Fibroblast of lung (primary cell): Measurements from ENCODE around the gene GZMH. TPM values are rescaled to one million over a fixed set of nuclear protein-coding genes. Genes with fewer than 3 reads are reported as not detected.

Experiments used
- DNase-seq, 2 donors: peaks; one replicate each; pipeline versions ENCODE4 v3.0.0 to v3.0.0-alpha.2; 2010; ENCODE audit warnings: low read depth in 2 of 2
- H2AFZ ChIP-seq: 2 replicates; pipeline ENCODE4 v1.5.1; 2012; ENCODE audit warnings: low read length, control low read depth, inconsistent platforms
- H3K27ac ChIP-seq: 2 replicates; pipeline ENCODE4 v1.5.1; 2011; ENCODE audit warnings: low read length, control low read depth; ENCODE audit not compliant: insufficient read depth
- H3K27me3 ChIP-seq: 2 replicates; pipeline ENCODE4 v1.5.1; 2011; ENCODE audit warnings: mild to moderate bottlenecking, low read length; ENCODE audit not compliant: control insufficient read depth, insufficient read depth
- H3K36me3 ChIP-seq: 2 replicates; pipeline ENCODE4 v1.5.1; 2011; ENCODE audit warnings: low read length; ENCODE audit not compliant: control insufficient read depth, insufficient read depth
- H3K4me1 ChIP-seq: 2 replicates; pipeline ENCODE4 v1.5.1; 2011; ENCODE audit warnings: low read length; ENCODE audit not compliant: control insufficient read depth, insufficient read depth; ENCODE audit errors: extremely low read depth
- H3K4me2 ChIP-seq: 2 replicates; pipeline ENCODE4 v1.5.1; 2011; ENCODE audit warnings: low read length, control low read depth; ENCODE audit not compliant: insufficient read depth; ENCODE audit errors: extremely low read depth
- H3K4me3 ChIP-seq, 4 experiments: fragments of 200-600 bp in 1 of 4; sonication (generic) in 1 of 4; replicated peaks in 1 of 4; 2 replicates each; pipeline ENCODE4 v1.5.1; 2011 to 2016; ENCODE audit warnings: low read length in 4 of 4, low read depth in 3 of 4, mild to moderate bottlenecking in 3 of 4, control low read depth in 2 of 4, inconsistent platforms in 1 of 4, mixed read lengths in 1 of 4; ENCODE audit not compliant: insufficient read depth in 1 of 4; ENCODE audit errors: control extremely low read depth in 1 of 4
- H3K79me2 ChIP-seq: 2 replicates; pipeline ENCODE4 v1.5.1; 2012; ENCODE audit warnings: mild to moderate bottlenecking, low read length, inconsistent platforms; ENCODE audit not compliant: control insufficient read depth, insufficient read depth
- H3K9ac ChIP-seq: 2 replicates; pipeline ENCODE4 v1.5.1; 2011; ENCODE audit warnings: mild to moderate bottlenecking, low read length, control low read depth; ENCODE audit not compliant: insufficient read depth
- H3K9me3 ChIP-seq: 2 replicates; pipeline ENCODE4 v1.5.1; 2012; ENCODE audit warnings: low read depth, low read length; ENCODE audit not compliant: control insufficient read depth, insufficient read depth
- H4K20me1 ChIP-seq: 2 replicates; pipeline ENCODE4 v1.5.1; 2011; ENCODE audit warnings: low read length; ENCODE audit not compliant: control insufficient read depth, insufficient read depth; ENCODE audit errors: extremely low read depth
- EZH2 ChIP-seq: IDR thresholded peaks from 2 replicates; pipeline ENCODE4 v1.5.1; 2012; ENCODE audit warnings: low read length, control low read depth, mild to moderate bottlenecking; ENCODE audit errors: missing control alignments
- polyA plus RNA-seq, 2 donors: library from polyadenylated mRNA; depleted of rRNA in 1 of 2; stranded (reverse) in 1 of 2; unstranded in 1 of 2; fragments of >200 nt; gene quantifications; 2 replicates each; pipeline ENCODE4 v1.2.1, GENCODE V29; 2011 to 2012; ENCODE audit warnings: missing spikeins in 1 of 2
- total RNA-seq: library from RNA; depleted of rRNA; stranded (reverse); fragments of >200 nt; gene quantifications from 2 replicates; pipeline ENCODE4 v1.2.1, GENCODE V29; 2014
- TF ChIP-seq, protein P1 (sequence below), 2 donors: IDR thresholded peaks in 1 of 2; conservative IDR thresholded peaks in 1 of 2; 1 replicate in 1 of 2; 2 replicates in 1 of 2; pipeline ENCODE4 v1.5.1; 2011 to 2012; ENCODE audit warnings: low read length in 2 of 2, control low read depth in 1 of 2, inconsistent platforms in 1 of 2, low read depth in 1 of 2, mild to moderate bottlenecking in 1 of 2

GZMH gene
- total and polyA plus RNA-seq, 2 donors (not counting 1 experiment from before 2014, with no cell fraction given), result not detected

GRCh38 chr14:24607635-24608514, 1.6 kb downstream of the GZMH start:
- DNase-seq, result no peak
- Histone ChIP-seq H4K20me1 (no peaks in the 10 kb centered on the region), H3K4me1 (no peaks in the 10 kb centered on the region), H3K9me3 (no peaks in the 10 kb centered on the region), H3K4me3 (no peak overlapping the region), H3K79me2 (no peaks in the 10 kb centered on the region), H3K4me2 (no peak overlapping the region), H3K27me3 (no peaks in the 10 kb centered on the region), H2AFZ (no peak overlapping the region), H3K9ac (no peak overlapping the region), H3K36me3 (no peaks in the 10 kb centered on the region), H3K27ac (no peak overlapping the region)
- TF ChIP-seq, protein P1, sequence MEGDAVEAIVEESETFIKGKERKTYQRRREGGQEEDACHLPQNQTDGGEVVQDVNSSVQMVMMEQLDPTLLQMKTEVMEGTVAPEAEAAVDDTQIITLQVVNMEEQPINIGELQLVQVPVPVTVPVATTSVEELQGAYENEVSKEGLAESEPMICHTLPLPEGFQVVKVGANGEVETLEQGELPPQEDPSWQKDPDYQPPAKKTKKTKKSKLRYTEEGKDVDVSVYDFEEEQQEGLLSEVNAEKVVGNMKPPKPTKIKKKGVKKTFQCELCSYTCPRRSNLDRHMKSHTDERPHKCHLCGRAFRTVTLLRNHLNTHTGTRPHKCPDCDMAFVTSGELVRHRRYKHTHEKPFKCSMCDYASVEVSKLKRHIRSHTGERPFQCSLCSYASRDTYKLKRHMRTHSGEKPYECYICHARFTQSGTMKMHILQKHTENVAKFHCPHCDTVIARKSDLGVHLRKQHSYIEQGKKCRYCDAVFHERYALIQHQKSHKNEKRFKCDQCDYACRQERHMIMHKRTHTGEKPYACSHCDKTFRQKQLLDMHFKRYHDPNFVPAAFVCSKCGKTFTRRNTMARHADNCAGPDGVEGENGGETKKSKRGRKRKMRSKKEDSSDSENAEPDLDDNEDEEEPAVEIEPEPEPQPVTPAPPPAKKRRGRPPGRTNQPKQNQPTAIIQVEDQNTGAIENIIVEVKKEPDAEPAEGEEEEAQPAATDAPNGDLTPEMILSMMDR (conservative IDR thresholded peaks at IDR 0.05 in 1 of 2, IDR thresholded peaks at IDR 0.05 in 1 of 2; ENCODE audit: low read depth in 1 of 2, low read length in 2 of 2), result no peak
- TF ChIP-seq EZH2, result no peak

DNA sequence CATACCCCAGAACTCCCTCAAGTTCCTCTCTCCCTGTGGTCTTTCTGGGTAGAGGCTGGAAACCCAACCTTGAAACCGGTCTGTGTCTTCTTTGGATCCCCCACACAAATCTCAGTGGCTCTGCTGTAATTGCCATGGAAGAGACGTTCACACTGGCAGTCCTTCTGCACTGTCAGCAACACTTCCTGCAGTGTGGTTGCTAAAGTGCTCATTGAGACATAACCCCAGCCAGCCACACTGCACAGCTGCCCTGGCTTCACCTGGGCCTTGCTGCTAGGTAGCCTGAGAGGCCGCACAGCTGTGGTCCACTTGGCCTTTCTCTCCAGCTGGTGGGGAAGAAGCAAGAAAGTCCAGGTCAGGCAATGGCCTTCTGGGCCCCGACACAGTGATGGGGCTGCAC, 2.4 kb downstream of the GZMH start:
- Histone ChIP-seq H4K20me1 (no peaks in the 10 kb centered on the region), H3K36me3 (no peaks in the 10 kb centered on the region), H3K4me1 (no peaks in the 10 kb centered on the region), H2AFZ (no peak overlapping the region), H3K27me3 (no peaks in the 10 kb centered on the region), H3K27ac (no peak overlapping the region), H3K4me2 (no peak overlapping the region), H3K79me2 (no peaks in the 10 kb centered on the region), H3K9me3 (no peaks in the 10 kb centered on the region), H3K4me3 (no peak overlapping the region), H3K9ac (no peak overlapping the region)
- TF ChIP-seq EZH2, result no peak
- TF ChIP-seq, protein P1 (conservative IDR thresholded peaks at IDR 0.05 in 1 of 2, IDR thresholded peaks at IDR 0.05 in 1 of 2; ENCODE audit: low read depth in 1 of 2, low read length in 2 of 2), result no peak
- DNase-seq, result no peak

- Histone ChIP-seq H3K4me3 (no peak overlapping the region), H2AFZ (no peak overlapping the region), H3K4me2 (no peak overlapping the region), H3K27me3 (no peaks in the 10 kb centered on the region), H3K9ac (no peak overlapping the region), H4K20me1 (no peaks in the 10 kb centered on the region), H3K79me2 (no peaks in the 10 kb centered on the region), H3K36me3 (no peaks in the 10 kb centered on the region), H3K27ac (no peak overlapping the region), H3K4me1 (no peaks in the 10 kb centered on the region), H3K9me3 (no peaks in the 10 kb centered on the region)
- TF ChIP-seq, protein P1 (conservative IDR thresholded peaks at IDR 0.05 in 1 of 2, IDR thresholded peaks at IDR 0.05 in 1 of 2; ENCODE audit: low read depth in 1 of 2, low read length in 2 of 2), result no peak
- TF ChIP-seq EZH2, result no peak
- no peak for DNase-seq
Measured at GRCh38 chr14:24606297-24606696, 3.2 kb downstream of the GZMH start.
